PFSK-1 (cell line): ENCODE data around the gene SEPSECS.

Source experiments
- REST ChIP-seq, 2 experiments: IDR thresholded peaks; 2 replicates each; pipeline versions ENCODE4 v1.6.1 to v1.8.0; 2011 to 2012; ENCODE audit warnings: low read depth in 2 of 2, low read length in 2 of 2, control low read depth in 1 of 2, inconsistent platforms in 1 of 2, mild to moderate bottlenecking in 1 of 2, moderate library complexity in 1 of 2; ENCODE audit not compliant: insufficient read depth in 1 of 2
- TAF1 ChIP-seq: IDR thresholded peaks from 2 replicates; pipeline ENCODE4 v1.6.1; 2012; ENCODE audit warnings: low read length, control low read depth, borderline replicate concordance; ENCODE audit not compliant: insufficient read depth

- TF ChIP-seq REST (IDR thresholded peaks at IDR 0.05; ENCODE audit: insufficient read depth in 1 of 2, low read depth in 2 of 2, low read length in 2 of 2), result no peak
- no peak for TF ChIP-seq TAF1
Measured at GRCh38 chr4:25157081-25157480, 3.2 kb downstream of the SEPSECS start.
